SW480 (cell line): ENCODE data around the gene GALNT9.
"Not testable (repeated sequence)": the region's sequence is repeated elsewhere in the genome, so short reads cannot be mapped to it uniquely, and the experiment has no call there.

Experiments
- DNase-seq: peaks from one replicate; pipeline ENCODE4 v3.0.0-alpha.2; 2016; ENCODE audit warnings: low spot score

GALNT9 gene

GRCh38 chr12:132249689-132250478 lies 79.5 kb downstream of the GALNT9 start:
- no peak for DNase-seq

DNA sequence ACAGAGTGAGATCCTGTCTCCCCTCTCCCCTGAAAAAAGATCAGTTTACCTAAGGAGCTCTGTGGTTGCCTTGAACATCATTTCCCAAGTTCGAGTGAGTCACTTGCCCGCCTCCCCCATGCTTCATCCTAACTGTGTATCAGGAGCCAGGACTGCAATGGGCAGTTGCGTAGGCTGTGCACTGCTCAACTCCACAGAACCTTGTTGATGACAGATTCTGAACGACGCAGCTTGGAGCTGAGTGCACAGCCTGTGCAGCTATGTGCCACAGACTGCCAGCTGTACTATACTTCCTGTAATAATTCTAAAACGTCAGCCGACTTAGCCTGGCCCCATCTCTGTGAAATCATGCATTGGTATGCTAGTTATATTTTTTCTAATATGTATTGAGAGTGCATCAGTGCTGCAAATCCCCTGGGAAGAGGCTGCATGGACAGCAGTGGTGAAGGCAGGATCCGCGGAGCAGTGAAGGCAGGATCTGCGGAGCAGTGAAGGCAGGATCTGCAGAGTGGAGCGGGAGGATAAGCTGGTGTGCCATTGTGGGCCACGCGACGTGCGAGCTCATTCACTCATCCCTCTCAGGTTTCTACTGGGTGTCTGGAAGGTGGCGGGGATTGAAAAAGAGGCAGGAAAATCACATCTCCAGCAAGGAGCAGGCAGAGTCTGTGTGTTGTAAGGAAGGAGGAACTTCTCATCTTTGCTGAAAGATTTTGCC lies 80.8 kb downstream of the GALNT9 start:
- DNase-seq = no peak

DNA sequence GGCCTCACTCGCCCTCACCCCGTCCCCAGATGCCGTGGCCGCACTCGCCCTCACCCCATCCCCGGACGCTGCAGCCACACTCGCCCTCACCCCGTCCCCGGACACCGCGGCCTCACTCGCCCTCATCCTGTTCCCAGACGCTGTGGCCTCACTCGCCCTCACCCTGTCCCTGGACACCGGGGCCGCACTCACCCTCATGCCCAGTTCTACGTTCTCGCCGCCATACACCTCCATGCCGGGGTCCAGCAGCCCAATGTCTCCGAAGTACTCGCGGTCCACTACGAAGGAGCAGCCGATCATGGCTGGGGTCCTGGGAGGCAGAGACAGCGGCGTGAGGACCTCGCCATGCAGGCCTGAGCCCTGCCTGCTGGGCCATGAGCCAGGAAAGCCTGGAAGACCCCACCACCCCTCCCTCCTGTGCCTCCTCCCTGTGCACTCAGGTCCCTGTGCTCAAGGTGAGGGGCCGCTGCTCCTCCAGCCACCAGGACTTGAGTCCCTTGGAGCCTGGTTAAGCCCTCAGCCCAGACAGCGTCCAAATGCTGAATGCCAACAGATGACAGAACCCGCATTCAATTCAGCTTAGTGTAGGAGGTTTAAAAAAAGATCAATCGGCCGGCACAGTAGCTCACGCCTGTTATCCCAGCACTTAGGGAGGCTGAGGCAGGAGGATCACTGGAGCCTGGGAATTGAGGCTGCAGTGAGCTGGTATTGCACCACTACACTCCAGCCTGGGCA lies 81.5 kb downstream of the GALNT9 start:
- DNase-seq = no peak

- no peak for DNase-seq
Observed at GRCh38 chr12:132246997-132247717, 82.2 kb downstream of the GALNT9 start.

GRCh38 chr12:132245521-132246101 lies 83.8 kb downstream of the GALNT9 start:
- DNase-seq = no peak

DNA sequence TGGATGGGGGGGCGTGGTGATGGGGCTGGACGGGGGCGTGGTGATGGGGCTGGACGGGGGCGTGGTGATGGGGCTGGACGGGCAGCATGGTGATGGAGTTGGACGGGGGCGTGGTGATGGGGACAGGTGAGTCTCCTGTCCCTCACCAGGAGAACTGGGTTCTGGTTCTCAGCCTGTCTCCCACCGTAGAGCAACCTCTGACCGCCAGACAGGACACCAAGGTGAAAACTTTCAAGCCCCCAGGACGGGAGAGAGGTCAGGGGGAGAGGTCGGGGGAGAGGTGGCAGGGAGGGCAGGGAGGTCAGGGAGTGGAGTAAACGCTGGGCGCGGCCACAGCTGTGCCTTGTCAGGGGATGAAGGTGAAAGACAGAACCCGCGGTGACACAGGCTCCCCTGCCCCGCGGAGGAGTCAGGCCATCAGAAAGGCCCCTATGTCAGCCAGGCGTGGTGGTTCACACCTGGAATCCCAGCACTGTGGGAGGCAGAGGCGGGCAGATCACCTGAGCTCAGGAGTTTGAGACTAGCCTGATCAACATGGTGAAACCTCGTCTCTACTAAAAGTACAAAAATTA lies 84.6 kb downstream of the GALNT9 start:
- DNase-seq = no peak

DNA sequence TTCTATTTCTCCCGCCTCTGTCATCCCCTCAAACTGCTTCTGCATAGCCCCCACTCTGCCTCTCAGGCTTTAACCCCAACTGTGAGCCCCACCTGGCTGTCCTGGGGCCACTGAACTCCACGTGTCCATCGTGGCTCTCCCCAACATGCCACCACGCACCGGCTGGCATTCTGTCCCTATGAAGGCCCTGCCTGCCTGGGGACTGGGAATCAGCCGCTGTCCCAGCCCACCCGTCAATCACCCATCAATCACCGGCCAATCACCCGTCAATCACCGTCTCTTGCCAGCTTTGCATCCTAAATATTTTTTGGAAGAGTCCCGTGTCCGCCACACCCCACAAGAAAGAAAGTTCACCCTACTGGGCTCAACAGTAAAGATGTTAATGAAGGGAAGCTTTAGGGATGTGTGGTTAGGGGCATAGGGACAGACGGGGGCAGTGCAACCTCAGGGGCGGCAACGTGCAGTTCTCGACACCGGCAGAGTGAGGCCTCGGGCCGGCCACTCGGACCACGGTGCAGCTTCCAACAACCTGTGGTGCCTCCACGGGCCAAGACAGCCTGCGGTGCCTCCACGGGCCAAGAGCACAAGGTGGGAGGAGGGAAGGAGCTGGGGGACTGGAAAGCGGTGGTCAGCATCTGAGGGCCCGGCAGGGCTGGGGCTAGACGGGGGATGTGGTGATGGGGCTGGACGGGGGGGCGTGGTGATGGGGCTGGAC lies 85.6 kb downstream of the GALNT9 start:
- no peak for DNase-seq

- DNase-seq = not testable (repeated sequence)
Observed at GRCh38 chr12:132243171-132243570, 86.2 kb downstream of the GALNT9 start.

DNA sequence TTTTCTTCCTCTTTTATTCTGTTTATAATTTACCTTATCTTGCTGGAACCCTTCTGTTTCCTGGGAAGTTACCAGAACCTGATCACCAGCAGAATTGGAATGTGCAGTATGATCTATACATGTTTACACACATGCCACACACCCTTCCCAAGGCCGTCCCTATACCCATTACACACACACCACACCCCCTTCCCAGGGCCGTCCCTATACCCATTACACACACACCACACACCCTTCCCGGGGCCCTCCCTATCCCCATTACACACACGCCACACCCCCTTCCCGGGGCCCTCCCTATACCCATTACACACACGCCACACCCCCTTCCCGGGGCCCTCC lies 88.8 kb downstream of the GALNT9 start:
- not testable (repeated sequence) for DNase-seq

DNA sequence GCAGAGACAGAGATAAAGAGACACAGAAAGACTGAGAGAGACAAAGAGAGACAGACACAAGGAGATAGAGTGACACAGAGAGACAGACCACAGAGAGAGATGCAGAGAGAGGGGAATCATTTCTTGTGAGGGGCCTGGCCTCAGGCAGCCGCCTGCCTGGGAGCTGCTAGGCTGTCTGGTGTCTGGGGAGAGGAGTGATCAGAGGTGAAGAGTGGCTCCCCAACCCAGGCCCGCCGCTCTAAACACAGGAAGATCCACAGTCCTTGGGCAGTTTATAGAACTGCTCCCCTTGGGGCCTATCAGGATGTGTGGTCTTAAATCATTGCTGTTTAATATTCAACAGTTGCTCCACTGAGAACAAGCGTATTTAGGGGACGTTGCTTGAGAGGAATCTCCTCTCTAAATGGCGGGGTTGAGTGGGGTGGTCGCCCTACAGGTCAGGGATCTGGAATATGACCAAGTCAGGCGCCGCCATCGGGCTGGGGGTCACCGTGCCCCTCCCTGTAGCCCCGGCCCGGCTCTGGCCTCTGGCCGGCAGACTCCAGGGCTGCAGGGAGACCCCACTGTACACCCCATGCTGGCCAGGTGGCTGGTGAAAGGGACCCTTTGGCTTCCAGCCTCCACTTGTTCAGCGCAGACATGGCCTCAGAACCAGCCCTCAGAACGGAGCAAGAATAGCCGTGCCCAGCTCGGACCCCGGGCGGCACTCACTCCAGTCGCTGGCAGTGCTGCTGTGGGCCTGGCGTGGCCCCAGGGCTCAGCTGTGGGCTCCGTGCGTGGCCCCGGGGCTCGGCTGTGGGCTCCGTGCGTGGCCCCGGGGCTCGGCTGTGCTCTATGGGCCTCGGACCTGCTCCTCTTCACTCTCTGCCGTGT lies 89.4 kb downstream of the GALNT9 start:
- no peak for DNase-seq

GRCh38 chr12:132239392-132239791 lies 90.0 kb downstream of the GALNT9 start:
- DNase-seq = no peak

- DNase-seq = no peak
Observed at GRCh38 chr12:132238884-132239283, 90.5 kb downstream of the GALNT9 start.

DNA sequence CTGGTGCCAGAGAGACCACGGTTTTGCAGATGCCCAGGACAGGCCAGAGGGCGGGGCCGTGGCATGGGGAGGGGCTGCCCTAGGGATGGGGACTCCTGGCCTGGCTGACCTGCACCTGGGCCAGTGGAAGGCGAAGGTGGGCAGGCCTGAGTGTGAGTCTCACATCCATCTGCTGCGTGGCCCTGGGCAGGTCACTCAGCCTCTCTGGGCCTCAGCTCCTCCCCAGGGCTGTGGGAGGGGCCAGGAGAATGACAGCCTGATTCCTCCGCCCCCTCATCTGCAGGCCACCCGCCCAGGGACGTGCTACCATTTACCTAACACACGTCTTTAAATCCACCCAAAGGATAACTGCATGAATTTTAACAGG lies 90.9 kb downstream of the GALNT9 start:
- no peak for DNase-seq

DNA sequence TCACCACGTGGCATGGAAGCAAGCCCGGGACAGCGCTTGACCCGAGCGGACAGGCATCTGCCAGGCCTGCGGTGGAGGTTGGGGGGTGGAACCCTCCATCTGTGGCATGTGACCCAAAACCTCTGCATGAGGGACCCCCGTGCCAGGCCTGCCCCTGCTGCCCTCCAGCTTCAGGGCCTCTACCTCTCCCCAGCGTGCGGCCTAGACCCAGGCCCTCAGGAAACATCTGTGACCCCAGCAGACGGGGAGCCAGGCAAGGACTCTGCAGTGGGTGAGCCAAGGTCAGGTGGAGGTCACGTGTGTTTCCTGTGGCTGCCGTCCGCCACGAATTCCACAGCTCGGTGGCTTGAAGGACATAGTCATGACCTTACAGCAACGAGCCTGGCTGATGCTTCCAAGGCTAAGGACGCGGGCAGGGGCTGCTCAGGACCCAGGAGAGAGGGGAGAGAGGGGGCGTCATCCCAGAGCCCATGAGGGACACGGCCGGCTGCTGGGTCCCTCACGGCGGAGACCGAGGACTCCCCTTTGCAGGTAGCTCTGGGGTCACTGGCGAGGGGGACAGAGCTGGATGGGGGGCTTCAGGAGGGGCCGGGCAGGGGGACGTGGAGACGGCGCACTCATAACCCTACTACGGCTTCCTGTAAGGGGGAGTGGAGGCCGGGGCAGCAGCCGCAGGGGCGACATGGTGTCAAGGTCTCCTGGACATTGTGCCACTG lies 91.5 kb downstream of the GALNT9 start:
- DNase-seq = no peak

DNA sequence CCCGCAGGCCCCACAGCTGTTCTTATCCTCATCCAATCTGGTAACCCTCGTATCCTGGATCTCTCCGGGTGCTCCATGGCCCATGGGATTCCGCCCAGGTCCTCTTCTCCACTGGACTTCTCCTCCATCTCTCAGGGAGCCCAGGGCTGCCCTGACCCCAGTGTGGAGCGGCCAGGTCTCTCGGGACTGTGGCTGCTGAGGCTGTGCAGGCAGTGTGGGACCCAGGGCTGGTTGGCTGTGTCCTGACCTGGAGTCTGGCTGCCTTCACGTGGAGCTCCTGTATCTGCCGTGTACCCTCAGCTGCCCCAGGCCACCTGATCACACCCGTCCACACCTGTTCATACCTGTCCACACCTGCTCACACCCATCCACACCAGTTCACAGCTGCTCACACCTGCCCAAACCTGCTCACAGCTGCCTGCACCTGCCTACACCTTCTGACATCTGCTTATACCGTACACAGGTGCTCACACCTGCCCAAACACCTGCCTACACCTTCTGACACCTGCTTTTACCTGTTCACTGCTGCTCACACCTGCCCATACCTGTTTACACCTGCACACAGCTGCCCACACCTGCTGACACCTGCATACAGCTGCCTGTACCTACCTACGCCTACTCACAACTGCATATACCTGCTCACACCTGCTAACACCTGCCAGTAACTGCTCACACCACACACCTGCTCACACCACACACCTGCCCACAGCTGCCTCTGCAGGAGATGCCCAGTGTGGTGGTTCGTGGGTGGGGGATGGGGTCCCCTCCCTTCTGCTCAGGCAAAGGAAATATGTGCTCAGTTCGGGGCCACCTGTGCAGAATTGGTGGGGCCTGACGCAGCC lies 92.2 kb downstream of the GALNT9 start:
- DNase-seq = no peak

DNA sequence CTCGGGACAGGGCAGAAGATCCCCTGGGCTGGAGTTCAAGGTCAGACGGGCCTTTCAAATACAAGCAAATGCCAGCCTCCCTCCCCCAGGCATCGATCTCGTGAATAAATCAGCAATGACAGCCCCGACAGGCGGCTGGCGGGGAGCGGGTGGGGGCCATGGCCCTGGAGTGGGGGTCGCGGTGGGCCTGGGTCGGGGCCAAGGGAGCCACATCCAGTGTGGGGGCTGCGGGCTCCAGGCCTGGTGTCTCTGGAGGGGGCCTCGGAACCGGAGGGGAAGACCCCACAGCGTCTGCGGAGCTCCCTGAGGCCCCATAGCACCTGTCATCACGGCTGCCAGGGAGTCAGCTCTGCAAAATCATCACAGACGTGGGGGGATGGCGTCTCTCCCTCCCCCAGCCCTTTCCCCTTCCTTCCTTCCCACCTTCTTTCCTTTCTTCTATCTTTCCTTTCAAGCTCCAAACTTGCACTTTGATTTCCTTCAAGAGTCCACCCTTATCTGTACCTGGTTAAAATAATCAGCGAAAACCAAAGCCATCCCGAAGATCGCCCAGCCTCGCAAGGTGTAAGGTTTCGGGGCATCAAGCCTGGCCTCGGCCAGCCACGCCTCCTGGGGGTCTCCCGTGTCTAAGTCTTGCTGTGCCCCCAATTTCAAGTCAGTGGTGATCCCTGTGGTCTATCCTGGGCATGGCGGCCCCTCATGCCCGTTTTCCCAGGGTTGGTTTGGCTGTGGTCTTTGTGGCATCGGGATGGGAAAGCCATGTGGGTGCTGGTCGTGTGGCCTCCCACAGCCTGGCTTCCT lies 93.1 kb downstream of the GALNT9 start:
- no peak for DNase-seq

- no peak for DNase-seq
Observed at GRCh38 chr12:132235116-132235820, 94.1 kb downstream of the GALNT9 start.
